Ecto neural progenitor cell (in vitro differentiated cells): ENCODE data around the gene NR4A2.

Source experiments
- DNase-seq: peaks from one replicate; pipeline ENCODE4 v3.0.0-alpha.2; 2018; ENCODE audit warnings: low spot score

NR4A2 gene

GRCh38 chr2:156339865-156340264, 7.3 kb upstream of the NR4A2 start:
- DNase-seq = no peak

- DNase-seq = no peak
These were observed 6.8 kb upstream of the NR4A2 start for GRCh38 chr2:156339110-156339847.

DNA sequence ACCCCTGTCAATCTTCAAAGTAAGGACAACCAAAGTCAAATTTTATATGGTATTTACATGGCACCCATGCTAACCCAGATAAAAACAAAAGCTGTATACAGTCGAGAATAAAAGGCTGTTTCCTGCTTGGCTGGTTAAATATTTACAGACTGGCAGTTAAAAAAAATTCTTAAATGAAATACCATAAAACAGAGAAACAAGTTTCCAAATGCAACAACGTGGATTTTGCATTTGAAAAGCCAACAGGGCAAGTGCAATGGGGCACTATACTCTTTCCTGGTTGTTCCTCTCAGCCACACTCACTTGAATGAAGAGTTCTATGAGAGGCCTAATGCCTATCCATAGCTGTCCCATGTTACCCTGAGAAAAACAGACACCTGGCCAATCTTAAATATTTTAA, 6.1 kb upstream of the NR4A2 start:
- DNase-seq = no peak

DNA sequence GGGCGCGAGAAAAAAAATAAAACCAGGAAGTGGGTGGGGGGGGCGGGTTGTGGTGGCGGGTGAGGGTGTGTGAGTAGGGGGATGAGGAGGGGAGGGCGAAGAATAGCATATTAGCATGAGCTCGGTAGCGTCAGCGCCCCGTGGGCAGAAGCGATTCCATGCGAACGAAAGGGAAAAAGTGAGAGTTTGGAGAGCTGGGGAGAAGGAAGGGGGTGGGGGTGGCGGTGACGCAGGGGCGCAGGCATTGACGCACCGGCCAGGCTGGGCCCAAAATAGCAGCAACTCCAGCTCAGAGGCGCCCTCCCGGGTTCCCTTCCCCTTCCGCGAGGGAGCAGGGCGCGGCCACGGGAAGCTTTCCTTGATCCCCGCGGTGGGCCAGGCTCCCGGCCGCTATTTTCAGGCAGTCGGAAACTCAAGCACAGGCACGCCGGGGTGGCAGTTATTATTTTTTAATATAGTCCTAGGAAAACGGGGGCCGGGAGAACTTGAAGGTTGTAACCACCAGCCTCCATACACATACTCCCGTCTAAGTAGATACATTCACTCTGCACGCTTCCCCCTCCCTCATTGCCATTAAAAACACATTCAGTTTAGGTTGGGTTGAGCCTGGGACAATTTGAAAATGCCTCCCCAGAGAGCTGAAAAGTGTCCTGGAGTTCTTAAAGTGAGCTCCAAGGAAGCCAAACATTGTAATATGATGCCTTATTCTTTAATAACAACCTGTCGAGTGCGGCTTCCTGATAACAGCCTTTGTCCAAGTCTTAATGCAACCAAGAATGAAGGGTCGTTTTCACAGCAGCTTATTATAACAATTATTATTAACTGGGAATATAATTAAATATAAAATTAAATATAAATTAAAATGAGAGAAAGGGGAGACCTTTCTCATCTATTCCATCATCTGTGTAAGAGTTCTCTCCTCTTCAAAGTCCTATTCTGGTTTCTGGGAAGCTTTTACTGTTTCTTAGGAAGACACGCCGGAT, 2.3 kb upstream of the NR4A2 start:
- DNase-seq = peak; percentile 81

- peak; percentile 82 for DNase-seq
These were observed 1.5 kb upstream of the NR4A2 start for GRCh38 chr2:156333951-156334495.

DNA sequence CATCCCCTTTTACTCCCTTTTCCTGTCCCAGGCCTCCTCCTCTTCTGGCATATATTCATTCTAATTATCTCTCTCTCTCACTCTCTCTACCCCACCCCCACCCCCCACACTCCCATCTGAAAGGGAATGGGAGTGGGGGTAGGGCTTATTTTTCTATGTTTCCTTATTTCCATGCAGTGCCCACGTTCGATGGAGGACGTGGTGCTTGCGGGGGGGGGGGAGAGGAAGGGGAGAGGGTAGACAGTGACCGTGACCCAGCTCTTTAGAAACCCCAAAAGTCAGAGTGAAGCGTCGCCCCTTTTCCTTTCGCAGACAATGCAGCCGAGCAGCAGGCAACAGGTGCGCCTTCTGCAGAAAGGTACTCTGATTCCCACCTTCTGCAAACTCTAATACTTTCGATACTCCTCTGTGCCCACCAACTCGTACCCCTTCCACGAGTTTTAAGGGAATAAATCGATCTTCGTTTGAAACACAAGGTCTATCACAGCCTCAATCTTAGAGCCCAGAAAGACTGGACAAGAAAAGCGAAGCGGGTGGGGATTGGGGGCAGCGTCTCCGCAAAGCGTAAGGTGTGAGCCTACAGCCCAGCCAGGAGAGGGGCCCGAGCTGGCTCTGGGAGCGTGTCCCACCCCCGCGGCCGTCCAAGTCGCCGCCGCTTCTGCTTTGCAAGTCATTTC, 891 bp upstream of the NR4A2 start:
- DNase-seq = no peak

DNA sequence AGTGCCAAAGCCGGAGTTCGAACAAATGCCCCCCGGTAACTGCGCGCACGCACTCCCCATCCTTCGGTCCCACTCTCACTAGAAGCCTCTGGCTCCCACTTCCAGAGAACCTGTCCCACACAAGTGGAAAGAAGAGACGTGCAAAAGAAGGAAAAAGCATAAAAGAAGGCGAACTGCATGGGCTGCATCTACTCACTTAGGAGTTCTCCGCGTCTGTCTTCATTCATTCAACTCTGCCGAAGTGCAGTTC, 312 bp downstream of the NR4A2 start:
- no peak for DNase-seq

DNA sequence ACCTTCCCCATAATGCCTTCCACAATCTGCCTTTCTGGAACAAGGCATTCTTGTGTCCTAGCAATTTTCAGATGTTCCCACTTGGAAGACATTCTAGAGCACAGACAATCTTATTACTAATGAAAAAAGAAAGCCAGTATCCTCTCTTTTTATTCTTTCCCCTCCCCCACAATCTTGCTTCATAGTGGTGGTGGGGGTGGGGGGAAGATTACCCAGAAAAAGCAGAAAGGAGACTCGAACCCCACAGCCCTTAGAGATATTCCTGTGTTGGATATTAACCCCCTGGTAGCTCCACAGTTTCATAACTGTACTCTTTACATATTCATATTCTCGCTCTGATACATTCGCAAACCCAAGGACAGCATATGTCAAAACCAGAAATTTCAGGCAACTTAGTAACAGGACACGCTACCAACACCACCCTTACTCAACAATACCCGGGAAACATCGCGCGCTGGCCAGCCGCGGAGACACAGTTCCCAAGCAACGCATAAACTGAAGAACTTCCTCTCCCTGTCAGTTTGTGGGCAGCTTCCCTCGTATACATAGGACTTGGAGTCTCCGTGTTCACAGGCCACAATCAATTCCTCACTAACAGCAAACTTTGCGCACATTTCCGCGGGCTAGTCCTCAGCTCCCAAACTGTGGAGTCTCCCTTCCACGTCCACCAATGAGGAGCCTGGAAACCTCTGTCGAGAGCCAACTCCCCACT, 793 bp downstream of the NR4A2 start:
- no peak for DNase-seq

GRCh38 chr2:156329927-156330726, 2.4 kb downstream of the NR4A2 start:
- no peak for DNase-seq

- DNase-seq = no peak
These were observed 3.2 kb downstream of the NR4A2 start for GRCh38 chr2:156329031-156329926.

- DNase-seq = no peak
These were observed 4.5 kb downstream of the NR4A2 start for GRCh38 chr2:156327835-156328695.

- no peak for DNase-seq
These were observed 5.9 kb downstream of the NR4A2 start for GRCh38 chr2:156326526-156327095.

DNA sequence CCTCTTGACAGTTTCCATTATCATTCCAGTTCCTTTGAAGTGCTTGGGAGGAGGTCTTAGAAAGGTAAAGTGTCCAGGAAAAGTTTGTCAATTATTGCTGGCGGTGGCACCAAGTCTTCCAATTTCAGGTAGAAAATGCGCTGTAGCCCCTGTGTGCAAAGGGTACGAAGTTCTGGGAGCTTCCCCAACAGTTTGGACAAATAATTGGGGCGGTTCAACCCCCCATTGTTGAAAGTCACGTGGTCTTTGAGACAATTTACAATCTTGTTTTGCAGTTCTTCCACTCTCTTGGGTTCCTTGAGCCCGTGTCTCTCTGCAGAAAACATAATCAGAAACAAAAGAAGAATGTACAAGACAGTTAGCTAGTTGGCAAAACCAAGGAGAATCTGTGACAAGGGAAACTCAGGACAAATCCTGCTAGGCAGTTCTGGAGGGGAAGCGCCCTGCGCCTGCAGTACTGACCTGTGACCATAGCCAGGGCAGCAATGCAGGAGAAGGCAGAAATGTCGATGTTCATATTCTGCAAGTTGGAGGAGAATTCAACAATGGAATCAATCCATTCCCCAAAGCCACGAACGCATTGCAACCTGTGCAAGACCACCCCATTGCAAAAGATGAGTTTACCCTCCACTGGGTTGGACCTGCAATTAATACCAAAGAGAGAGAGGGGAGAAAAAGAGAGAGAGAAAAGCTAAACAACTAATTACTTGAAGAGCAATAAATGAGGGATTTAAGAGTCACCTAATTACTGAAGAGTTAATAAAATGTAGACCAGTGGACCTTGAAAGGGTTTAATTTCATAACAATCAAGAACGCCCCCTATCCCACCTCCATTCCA, 6.6 kb downstream of the NR4A2 start:
- no peak for DNase-seq

- no peak for DNase-seq
These were observed 8.8 kb downstream of the NR4A2 start for GRCh38 chr2:156323754-156324153.

DNA sequence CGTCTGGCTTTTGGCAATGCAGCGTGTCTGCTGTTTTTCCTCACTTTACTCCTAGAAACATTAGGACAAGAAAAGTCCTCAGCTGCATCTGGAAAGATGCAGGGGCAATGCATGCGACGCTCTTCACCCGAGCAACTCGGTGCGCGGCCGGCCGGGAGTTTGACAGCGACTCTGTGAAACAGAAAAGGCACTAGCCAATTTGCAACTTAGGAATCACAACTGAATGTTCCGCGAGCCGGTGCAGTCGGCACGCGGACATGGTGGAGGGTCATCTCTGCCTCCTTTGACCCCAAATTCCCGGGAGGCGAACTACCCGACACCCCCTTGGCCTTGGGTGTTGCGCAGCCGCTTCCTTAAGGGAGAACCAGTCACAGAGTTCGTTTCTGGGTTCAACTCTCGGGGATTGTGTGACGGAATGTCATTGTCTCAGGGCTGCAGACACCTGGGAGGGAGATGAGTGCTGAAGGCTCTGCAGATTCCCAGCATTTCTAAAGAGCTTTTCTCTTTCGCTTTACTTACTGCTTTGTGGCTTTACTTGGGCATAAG, 9.8 kb downstream of the NR4A2 start:
- DNase-seq = no peak

DNA sequence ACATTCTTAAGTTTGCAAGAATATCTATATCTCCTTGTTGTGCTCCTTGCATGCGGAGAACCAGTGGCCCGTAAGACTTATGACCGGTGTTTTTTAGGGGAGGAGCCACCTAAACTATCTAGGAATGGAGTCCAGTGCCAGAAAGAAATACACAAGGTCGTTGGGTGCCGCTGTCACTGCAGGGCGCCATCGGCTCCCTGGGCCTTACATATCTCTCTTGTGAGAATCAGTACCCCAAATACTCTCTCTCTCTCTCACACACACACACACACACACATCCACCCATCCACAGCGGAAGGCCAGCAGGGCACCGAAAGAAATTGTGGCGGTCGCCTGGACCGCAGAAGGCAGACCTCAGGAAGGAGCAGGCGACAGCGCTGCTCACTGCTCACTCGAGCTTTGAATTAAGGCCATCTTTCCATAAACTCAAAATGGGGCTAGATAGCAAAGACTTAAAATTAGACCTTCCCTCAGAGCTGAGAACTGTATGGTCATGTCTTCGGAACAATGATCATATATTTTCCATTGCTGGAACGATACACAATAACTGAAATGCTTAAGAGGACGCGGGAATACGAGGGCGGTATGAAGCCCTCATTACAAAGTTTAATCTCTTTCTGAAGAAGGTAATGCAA, 10.4 kb downstream of the NR4A2 start:
- no peak for DNase-seq
